BE2C (cell line): Measurements from ENCODE around the gene COPZ2.
A peak's percentile ranks its signal among the peaks of the same experiment; 100 is the strongest.

Experiments
- DNase-seq: peaks from one replicate; pipeline ENCODE4 v3.0.0-alpha.2; 2020
- H3K27me3 ChIP-seq: fragments of 250-450 bp; sonication (Bioruptor Pico); 2 replicates; pipeline ENCODE4 v1.5.1; 2020; ENCODE audit warnings: mild to moderate bottlenecking
- H3K36me3 ChIP-seq: fragments of 250-450 bp; sonication (Bioruptor Pico); 2 replicates; pipeline ENCODE4 v1.5.1; 2020; ENCODE audit warnings: mild to moderate bottlenecking
- H3K4me1 ChIP-seq: fragments of 250-450 bp; sonication (Bioruptor Pico); 2 replicates; pipeline ENCODE4 v1.5.1; 2020
- H3K4me3 ChIP-seq: 2 replicates; pipeline ENCODE4 v1.5.1; 2011; ENCODE audit warnings: low read depth, low read length
- H3K9me3 ChIP-seq: fragments of 250-450 bp; sonication (Bioruptor Pico); 2 replicates; pipeline ENCODE4 v1.5.1; 2020
- TF ChIP-seq, protein P1 (sequence below): IDR thresholded peaks from 2 replicates; pipeline ENCODE4 v1.5.1; 2012; ENCODE audit warnings: mild to moderate bottlenecking, low read depth, low read length

Gene COPZ2

DNA sequence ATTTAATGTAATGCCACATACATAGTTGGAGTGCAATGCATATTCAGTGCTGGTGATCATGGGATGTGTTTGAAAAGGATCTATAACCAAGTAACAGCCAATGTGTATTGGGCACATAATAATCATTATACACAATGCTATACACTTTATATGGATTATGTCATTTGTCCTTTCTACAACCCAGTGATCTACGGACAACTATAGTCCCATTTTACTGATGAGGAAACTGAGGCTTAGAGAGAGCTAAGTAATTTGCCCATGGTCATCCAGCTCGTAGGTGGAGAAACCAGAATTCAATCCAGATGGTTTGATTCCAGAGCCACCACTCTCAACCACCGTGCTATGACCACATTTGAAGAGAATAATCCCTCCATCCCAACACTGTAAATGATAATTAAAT, 27.4 kb downstream of the COPZ2 start:
- Histone ChIP-seq H3K9me3 (no peaks in the 10 kb centered on the region), H3K4me1 (peaks cover 35% of the 10 kb centered on the region), H3K36me3 (no peaks in the 10 kb centered on the region), H3K27me3 (no peaks in the 10 kb centered on the region), H3K4me3 (no peak overlapping the region)
- TF ChIP-seq, protein P1, sequence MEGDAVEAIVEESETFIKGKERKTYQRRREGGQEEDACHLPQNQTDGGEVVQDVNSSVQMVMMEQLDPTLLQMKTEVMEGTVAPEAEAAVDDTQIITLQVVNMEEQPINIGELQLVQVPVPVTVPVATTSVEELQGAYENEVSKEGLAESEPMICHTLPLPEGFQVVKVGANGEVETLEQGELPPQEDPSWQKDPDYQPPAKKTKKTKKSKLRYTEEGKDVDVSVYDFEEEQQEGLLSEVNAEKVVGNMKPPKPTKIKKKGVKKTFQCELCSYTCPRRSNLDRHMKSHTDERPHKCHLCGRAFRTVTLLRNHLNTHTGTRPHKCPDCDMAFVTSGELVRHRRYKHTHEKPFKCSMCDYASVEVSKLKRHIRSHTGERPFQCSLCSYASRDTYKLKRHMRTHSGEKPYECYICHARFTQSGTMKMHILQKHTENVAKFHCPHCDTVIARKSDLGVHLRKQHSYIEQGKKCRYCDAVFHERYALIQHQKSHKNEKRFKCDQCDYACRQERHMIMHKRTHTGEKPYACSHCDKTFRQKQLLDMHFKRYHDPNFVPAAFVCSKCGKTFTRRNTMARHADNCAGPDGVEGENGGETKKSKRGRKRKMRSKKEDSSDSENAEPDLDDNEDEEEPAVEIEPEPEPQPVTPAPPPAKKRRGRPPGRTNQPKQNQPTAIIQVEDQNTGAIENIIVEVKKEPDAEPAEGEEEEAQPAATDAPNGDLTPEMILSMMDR = no peak
- no peak for DNase-seq

DNA sequence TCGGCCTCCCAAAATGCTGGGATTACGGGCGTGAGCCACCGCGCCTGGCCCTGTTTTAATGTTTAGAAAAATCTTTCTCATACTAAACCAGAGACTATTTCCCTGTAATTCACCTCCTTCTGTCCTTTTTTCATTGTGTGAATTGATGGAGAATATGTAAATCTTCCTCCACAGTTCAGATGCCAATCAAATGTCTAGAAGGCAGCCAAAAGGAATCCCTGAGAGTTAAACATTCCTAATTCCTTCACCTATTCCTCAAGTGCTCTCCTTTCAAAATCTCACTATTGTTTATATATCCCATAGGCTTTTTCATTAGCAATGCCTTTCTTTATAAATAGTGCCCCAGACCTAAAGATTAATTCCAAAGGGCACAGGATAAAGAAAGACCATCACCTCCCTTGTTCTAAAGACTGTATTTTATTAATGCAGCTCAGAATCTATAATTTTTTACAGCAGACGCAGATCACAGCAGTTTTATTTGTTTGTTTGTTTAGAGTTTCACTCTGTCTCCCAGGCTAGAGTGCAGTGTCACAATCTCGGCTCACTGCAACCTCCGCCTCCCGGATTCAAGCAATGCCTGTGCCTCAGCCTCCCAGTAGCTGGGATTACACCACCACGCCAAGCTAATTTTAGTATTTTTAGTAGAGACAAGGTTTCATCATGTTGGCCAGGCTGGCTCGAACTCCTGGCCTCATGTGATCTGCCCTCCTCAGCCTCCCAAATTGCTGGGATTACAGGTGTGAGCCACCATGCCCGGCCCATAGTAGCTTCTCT, 30.5 kb downstream of the COPZ2 start:
- Histone ChIP-seq H3K4me1 (peaks cover 24% of the 10 kb centered on the region), H3K36me3 (no peaks in the 10 kb centered on the region), H3K4me3 (no peak overlapping the region), H3K27me3 (no peaks in the 10 kb centered on the region), H3K9me3 (no peaks in the 10 kb centered on the region)
- TF ChIP-seq, protein P1 = no peak
- no peak for DNase-seq

DNA sequence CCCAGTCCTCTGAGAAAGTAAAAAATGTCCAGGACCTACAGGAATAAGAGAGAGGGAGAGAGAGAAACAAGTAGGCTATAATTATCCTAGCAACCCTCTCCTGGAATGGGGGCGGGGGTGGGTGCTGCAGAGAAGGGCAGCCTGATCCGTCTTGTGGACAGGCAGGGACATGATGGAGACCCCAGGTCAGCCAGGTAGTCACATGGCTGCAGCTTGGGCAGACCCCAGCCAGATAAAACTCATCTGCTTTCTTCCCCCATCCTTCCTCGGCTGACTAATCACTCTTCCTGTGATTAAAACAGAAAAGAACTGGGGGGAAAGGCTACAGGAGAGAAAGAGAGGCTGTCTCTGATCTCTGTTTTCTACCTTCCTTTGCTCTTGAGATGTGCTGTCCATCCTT, 32.6 kb downstream of the COPZ2 start:
- TF ChIP-seq, protein P1 = no peak
- peak; percentile 50 for DNase-seq
- Histone ChIP-seq H3K4me1 (peaks cover 41% of the 10 kb centered on the region), H3K36me3 (no peaks in the 10 kb centered on the region), H3K4me3 (peak overlapping the region; percentile 30), H3K27me3 (no peaks in the 10 kb centered on the region), H3K9me3 (no peaks in the 10 kb centered on the region)

DNA sequence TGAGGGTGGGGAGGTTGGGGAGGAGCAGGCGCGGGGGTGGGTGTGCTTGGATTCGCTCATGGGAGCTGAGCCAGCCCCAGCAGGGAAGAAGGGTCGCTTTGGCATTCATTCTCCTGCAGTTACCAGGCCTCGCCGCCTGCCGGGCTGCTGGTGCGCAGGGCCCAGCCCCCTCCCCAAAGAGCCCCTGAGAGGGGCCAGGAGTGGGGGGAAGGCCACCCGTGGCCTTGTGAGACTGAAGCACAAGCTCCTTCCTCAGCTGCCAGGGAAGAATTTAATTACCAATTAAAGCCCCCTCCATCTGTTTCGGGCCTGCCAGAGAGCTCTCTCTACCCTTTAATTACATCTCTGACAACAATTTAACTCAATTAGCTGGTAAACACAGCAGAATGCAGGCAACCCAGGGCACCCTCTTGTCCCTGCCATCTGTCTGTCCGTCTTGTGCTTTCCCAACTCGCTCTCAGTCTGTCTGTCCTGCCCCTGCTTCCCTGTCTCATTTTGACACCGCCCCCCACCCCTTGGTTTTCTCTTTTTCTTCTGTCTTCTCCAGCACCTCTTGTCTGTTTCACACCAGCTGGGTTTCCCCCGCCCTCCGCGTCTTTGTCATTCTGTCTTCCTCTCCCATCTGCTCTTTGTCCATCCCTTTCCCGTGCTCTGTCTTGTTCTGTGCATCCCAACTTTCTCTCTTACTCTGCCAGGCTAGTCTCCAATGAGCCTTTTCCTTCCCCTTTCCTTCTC, 34.0 kb downstream of the COPZ2 start:
- TF ChIP-seq, protein P1 = peak; percentile 41
- peak; percentile 96 for DNase-seq
- Histone ChIP-seq H3K36me3 (no peaks in the 10 kb centered on the region), H3K4me3 (peak overlapping the region; percentile 30), H3K9me3 (no peaks in the 10 kb centered on the region), H3K4me1 (peaks cover 52% of the 10 kb centered on the region), H3K27me3 (no peaks in the 10 kb centered on the region)

DNA sequence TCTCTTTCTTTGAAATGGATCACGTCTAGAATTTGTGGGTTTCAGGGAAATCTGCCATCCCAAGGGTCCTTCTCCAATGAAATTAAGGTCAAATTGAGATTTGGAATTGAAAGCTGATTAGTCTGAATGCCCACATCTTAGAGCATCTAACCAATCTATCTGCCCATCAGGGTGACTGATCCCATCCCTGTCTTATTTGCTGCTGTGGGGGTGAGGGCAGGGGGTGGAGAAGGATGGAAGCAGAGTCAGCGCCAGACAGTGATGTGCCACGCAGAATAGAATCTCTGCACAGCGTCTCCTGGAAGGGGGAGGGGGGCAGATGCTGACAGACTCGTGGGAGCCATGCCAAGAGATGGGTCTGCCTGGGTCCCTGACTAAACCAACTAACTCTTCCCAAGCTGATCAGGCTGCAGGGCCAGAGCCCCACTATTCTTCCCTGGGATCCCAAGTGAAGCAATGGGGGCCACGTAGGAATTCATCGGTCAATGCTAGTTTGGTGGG, 34.6 kb downstream of the COPZ2 start:
- TF ChIP-seq, protein P1 = no peak
- H3K4me3 ChIP-seq = peak overlapping the region; percentile 10; the same call in 1 of the 2 replicates
- peaks cover 53% of the 10 kb centered on the region for H3K4me1 ChIP-seq
- H3K36me3 ChIP-seq = no peaks in the 10 kb centered on the region
- peak; percentile 96 for DNase-seq
- no peaks in the 10 kb centered on the region for H3K27me3 ChIP-seq
- no peaks in the 10 kb centered on the region for H3K9me3 ChIP-seq
